Stimulated activated CD4-positive, alpha-beta T cell treated with anti-CD3 and anti-CD28 coated beads, Interleukin-1b, Interleukin-23, amount 100 ng/mL, for 48 hours (primary cell): ENCODE data around the gene LRRC70.

Experiments
- DNase-seq: peaks from one replicate; pipeline ENCODE4 v3.0.0-alpha.2; 2020

LRRC70 gene

GRCh38 chr5:62575066-62575465, 3.6 kb upstream of the LRRC70 start:
- no peak for DNase-seq

- no peak for DNase-seq
These were observed 3.1 kb upstream of the LRRC70 start for GRCh38 chr5:62575489-62575888.

- no peak for DNase-seq
These were observed 1.9 kb upstream of the LRRC70 start for GRCh38 chr5:62576570-62577170.

- no peak for DNase-seq
These were observed 1.1 kb upstream of the LRRC70 start for GRCh38 chr5:62577488-62577887.

- DNase-seq = no peak
These were observed 1.1 kb downstream of the LRRC70 start for GRCh38 chr5:62579761-62580160.

- DNase-seq = no peak
These were observed 3.4 kb downstream of the LRRC70 start for GRCh38 chr5:62581836-62582597.

- DNase-seq = no peak
These were observed 5.8 kb downstream of the LRRC70 start for GRCh38 chr5:62584391-62584790.

GRCh38 chr5:62585306-62585705, 6.7 kb downstream of the LRRC70 start:
- no peak for DNase-seq

- DNase-seq = no peak
These were observed 7.1 kb downstream of the LRRC70 start for GRCh38 chr5:62585751-62586150.

- DNase-seq = no peak
These were observed 9.1 kb downstream of the LRRC70 start for GRCh38 chr5:62587737-62588136.

GRCh38 chr5:62588668-62589067, 10.0 kb downstream of the LRRC70 start:
- DNase-seq = no peak

GRCh38 chr5:62589504-62589903, 10.9 kb downstream of the LRRC70 start:
- no peak for DNase-seq

- DNase-seq = no peak
These were observed 11.8 kb downstream of the LRRC70 start for GRCh38 chr5:62590387-62590786.

- no peak for DNase-seq
These were observed 13.9 kb downstream of the LRRC70 start for GRCh38 chr5:62592558-62592957.

GRCh38 chr5:62593331-62593730, 14.7 kb downstream of the LRRC70 start:
- DNase-seq = no peak

- no peak for DNase-seq
These were observed 15.9 kb downstream of the LRRC70 start for GRCh38 chr5:62594364-62594984.

- DNase-seq = no peak
These were observed 17.5 kb downstream of the LRRC70 start for GRCh38 chr5:62596096-62596495.

GRCh38 chr5:62596691-62597090, 18.1 kb downstream of the LRRC70 start:
- no peak for DNase-seq

- no peak for DNase-seq
These were observed 18.7 kb downstream of the LRRC70 start for GRCh38 chr5:62597314-62597713.

- DNase-seq = no peak
These were observed 22.1 kb downstream of the LRRC70 start for GRCh38 chr5:62600560-62601252.

GRCh38 chr5:62603934-62604333, 25.3 kb downstream of the LRRC70 start:
- DNase-seq = no peak

GRCh38 chr5:62605638-62606037, 27.0 kb downstream of the LRRC70 start:
- no peak for DNase-seq

GRCh38 chr5:62606878-62607277, 28.3 kb downstream of the LRRC70 start:
- DNase-seq = no peak

- no peak for DNase-seq
These were observed 29.0 kb downstream of the LRRC70 start for GRCh38 chr5:62607615-62608014.
